NCI-H774 (cell line): ENCODE data around the gene SFMBT1.
A peak's percentile ranks its signal among the peaks of the same experiment; 100 is the strongest.

Experiments
- DNase-seq: peaks from one replicate; lab custom pipeline; 2025; lab: John Stamatoyannopoulos, UW

SFMBT1 gene

GRCh38 chr3:53045518-53046170 is at the start of gene SFMBT1:
Gene SFMBT1 (minus strand): TSS chr3:53046073. CDS start chr3:52969128, 76,945 bp downstream.
- peak; percentile 24 for DNase-seq

GRCh38 chr3:53092942-53093341 is 47.1 kb upstream of the SFMBT1 start:
- DNase-seq: no peak

- DNase-seq: no peak
These were observed 46.3 kb upstream of the SFMBT1 start for GRCh38 chr3:53092216-53092615.

GRCh38 chr3:53091011-53091410 is 45.1 kb upstream of the SFMBT1 start:
- DNase-seq: no peak

GRCh38 chr3:53089511-53089910 is 43.6 kb upstream of the SFMBT1 start:
- DNase-seq: no peak

- DNase-seq: no peak
These were observed 39.6 kb upstream of the SFMBT1 start for GRCh38 chr3:53085476-53085875.

- no peak for DNase-seq
These were observed 38.6 kb upstream of the SFMBT1 start for GRCh38 chr3:53084310-53085001.

- DNase-seq: no peak
These were observed 38.1 kb upstream of the SFMBT1 start for GRCh38 chr3:53083949-53084309.

- DNase-seq: no peak
These were observed 37.6 kb upstream of the SFMBT1 start for GRCh38 chr3:53083521-53083920.

GRCh38 chr3:53082736-53083135 is 36.9 kb upstream of the SFMBT1 start:
- no peak for DNase-seq

- no peak for DNase-seq
These were observed 35.4 kb upstream of the SFMBT1 start for GRCh38 chr3:53081318-53081717.

GRCh38 chr3:53080612-53081205 is 34.8 kb upstream of the SFMBT1 start:
- no peak for DNase-seq

- DNase-seq: no peak
These were observed 34.1 kb upstream of the SFMBT1 start for GRCh38 chr3:53079791-53080555.

- no peak for DNase-seq
These were observed 33.3 kb upstream of the SFMBT1 start for GRCh38 chr3:53079147-53079546.

- no peak for DNase-seq
These were observed 32.8 kb upstream of the SFMBT1 start for GRCh38 chr3:53078656-53079055.

GRCh38 chr3:53077476-53078220 is 31.8 kb upstream of the SFMBT1 start:
- no peak for DNase-seq

- DNase-seq: no peak
These were observed 29.9 kb upstream of the SFMBT1 start for GRCh38 chr3:53075743-53076140.

- no peak for DNase-seq
These were observed 29.2 kb upstream of the SFMBT1 start for GRCh38 chr3:53074761-53075742.

GRCh38 chr3:53074366-53074696 is 28.5 kb upstream of the SFMBT1 start:
- no peak for DNase-seq

GRCh38 chr3:53073553-53074365 is 27.9 kb upstream of the SFMBT1 start:
- DNase-seq: no peak
